GM13977 (cell line): ENCODE measurements around the gene FAM219B.
"Not testable (repeated sequence)": the region's sequence is repeated elsewhere in the genome, so short reads cannot be mapped to it uniquely, and the experiment has no call there.

Experiments
- DNase-seq: peaks from one replicate; pipeline ENCODE4 v3.0.0; 2012; ENCODE audit warnings: low spot score
- in situ Hi-C: fragments of 300-500 bp; cut with MboI; formaldehyde crosslinking; loops from one replicate; pipeline ENCODE4 v1.12.0; 2022; ENCODE audit warnings: low sequenced_read_pairs, low pct_unique_long_range_greater_than_20kb, mixed read lengths, inconsistent platforms; ENCODE audit not compliant: unreplicated experiment
- TF ChIP-seq, protein P1 (sequence below): IDR thresholded peaks from 2 replicates; pipeline ENCODE4 v1.5.1; 2012; ENCODE audit warnings: mild to moderate bottlenecking, control low read depth; ENCODE audit not compliant: insufficient read depth; ENCODE audit errors: extremely low read depth, missing control alignments

The FAM219B gene

DNA sequence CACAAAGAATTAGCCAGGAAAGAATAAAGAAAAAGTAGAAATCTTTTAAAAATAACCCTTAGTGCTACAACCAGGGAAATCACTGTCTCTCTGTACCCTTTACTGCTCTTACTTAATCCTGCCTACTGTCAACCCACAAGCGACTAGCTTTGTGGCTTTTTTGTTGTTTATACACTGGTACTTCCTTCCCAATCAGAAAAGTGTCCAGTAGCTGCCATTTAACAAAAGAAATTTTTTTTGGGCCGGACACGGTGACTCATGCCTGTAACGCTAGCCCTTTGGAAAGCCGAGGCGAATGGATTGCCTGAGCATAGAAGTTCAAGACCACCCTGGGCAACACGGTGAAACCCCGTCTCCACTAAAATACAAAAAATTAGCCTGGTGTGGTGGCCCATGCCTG lies 13.8 kb upstream of the FAM219B start:
- no peak for DNase-seq
- TF ChIP-seq, protein P1, sequence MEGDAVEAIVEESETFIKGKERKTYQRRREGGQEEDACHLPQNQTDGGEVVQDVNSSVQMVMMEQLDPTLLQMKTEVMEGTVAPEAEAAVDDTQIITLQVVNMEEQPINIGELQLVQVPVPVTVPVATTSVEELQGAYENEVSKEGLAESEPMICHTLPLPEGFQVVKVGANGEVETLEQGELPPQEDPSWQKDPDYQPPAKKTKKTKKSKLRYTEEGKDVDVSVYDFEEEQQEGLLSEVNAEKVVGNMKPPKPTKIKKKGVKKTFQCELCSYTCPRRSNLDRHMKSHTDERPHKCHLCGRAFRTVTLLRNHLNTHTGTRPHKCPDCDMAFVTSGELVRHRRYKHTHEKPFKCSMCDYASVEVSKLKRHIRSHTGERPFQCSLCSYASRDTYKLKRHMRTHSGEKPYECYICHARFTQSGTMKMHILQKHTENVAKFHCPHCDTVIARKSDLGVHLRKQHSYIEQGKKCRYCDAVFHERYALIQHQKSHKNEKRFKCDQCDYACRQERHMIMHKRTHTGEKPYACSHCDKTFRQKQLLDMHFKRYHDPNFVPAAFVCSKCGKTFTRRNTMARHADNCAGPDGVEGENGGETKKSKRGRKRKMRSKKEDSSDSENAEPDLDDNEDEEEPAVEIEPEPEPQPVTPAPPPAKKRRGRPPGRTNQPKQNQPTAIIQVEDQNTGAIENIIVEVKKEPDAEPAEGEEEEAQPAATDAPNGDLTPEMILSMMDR, result no peak
- in situ Hi-C loops, result no loop called here

DNA sequence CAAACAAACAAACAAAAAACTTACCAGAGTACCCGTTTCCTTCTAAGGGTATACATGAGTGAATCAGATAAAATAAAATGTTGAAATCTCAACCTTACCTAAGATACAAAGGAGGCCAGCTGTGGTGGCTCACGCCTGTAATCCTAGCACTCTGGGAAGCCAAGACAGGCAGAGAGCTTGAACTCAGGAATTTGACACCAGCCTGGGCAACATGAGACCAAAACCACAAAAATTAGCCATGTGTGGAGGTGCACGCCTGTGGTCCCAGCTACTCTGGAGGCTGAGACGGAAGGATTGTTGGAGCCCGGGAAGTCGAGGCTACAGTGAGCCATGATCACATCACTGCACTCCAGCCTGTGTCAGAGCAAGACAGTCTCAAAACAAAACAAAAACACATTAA lies 11.0 kb upstream of the FAM219B start:
- in situ Hi-C loops, result no loop called here
- TF ChIP-seq, protein P1, result no peak
- no peak for DNase-seq

DNA sequence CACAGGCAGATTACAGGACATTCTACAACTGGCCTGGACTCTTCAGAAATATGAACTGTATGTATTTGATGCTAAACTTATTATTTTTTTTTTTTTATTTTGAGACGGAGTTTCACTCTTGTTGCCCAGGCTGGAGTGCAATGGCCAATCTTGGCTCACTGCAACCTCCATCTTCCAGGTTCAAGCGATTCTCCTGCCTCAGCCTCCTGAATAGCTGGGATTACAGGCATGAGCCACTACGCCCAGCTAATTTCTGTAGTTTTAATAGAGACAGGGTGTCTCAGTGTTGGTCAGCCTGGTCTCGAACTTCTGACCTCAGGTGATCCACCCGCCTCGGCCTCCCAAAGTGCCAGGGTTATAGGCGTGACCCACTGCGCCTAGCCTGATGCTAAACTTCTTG lies 7.1 kb upstream of the FAM219B start:
- in situ Hi-C loops, DNase-seq: not testable (repeated sequence)

DNA sequence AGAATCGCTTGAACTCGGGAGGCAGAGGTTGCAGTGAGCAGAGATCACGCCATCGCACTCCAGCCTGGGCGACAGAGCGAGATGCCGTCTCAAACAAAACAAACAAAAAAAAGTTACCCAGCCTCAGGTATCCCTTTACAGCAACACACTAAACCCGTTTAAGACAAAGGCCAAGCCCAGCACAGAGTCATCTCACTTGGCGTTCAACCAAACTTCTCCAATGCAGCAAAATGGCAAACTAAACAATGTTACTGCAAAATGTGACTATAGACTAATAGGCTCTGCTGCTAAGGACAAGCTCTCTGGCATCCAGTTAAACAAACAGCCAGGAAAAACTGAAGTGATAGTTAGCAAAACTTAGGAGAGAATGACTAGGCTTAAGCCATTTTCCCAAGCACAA lies 6.4 kb upstream of the FAM219B start:
- TF ChIP-seq, protein P1, result no peak
- in situ Hi-C loops, result no loop called here
- no peak for DNase-seq

DNA sequence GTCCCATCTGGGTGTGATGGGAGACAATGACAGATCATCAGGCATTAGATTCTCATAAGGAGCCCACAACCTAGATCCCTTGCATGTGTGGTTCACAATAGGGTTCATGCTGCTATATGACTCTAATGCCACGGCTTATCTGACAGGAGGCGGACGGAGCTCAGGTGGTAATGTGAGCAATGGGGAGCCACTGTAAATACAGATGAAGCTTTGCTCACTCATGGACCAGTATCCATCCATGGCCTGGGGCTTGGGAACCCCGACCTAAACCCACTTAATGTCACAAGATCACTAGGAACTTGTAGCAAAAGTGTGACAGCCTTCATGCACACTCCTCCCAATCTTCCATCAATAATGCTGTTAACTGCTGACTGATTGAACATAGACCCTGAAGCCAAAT lies 2.0 kb upstream of the FAM219B start:
- in situ Hi-C loops, result no loop called here
- no peak for DNase-seq
- TF ChIP-seq, protein P1, result no peak

DNA sequence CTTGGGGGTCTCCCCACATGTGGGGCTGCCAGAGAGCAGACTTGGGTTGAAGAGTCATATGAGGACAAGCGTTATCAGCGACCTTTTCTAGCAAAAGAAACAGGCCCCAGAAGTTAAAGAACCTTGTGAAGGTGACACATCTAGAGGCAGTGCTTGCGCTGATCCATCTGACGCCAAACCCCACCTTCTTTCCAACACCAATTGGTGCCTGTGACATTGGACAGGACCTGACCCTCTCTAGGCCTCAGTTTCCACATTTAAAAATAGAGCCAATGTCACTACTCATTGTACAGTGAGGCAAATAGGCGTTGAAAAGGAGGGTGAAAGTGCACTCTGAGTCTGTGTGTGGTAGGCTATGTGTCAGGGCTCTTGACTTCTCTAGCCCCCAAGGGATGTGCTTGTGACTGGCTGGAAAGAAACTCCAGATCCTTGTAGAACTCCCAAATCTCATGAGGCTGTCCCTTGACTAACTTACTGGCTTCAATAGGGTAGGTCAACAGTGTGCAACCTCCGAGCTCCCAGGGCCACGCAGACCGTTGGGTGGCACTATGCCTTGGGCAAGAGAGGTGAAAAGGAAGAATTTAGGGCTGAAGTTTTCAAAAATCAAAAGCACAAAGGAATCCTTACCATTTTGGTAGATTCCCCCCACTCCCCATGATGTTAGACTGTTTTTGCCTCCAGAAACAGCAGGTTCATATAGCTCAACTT lies 666 bp upstream of the FAM219B start:
- in situ Hi-C loops, result no loop called here
- no peak for DNase-seq
- TF ChIP-seq, protein P1, result no peak

DNA sequence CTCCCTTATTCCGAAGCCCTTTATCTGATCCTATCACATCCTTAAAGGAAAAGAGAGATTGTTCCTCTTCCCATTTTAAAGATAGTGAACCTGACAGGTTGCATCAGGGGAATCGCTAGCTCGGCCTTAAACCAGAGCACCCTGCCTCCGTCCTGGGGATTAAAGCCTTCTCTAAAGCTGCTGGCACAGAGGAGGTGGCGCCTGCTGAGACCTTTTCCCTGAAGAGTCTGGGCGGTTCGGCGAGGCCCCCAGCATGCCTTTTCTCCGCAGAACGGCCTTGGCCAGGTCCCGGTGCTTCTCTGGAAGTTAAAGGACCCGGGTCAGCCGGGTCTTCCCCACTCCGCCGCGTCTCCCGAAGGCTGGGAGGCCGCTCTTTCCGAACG lies 593 bp downstream of the FAM219B start:
- TF ChIP-seq, protein P1, result no peak
- in situ Hi-C loops, result no loop called here
- peak; percentile 52 for DNase-seq
